OCI-M2 (cell line): ENCODE data around the gene SLC35F1.

Source experiments
- DNase-seq: peaks from one replicate; lab custom pipeline; 2025; ENCODE audit not compliant: unreplicated experiment; lab: John Stamatoyannopoulos, UW

The SLC35F1 gene

DNA sequence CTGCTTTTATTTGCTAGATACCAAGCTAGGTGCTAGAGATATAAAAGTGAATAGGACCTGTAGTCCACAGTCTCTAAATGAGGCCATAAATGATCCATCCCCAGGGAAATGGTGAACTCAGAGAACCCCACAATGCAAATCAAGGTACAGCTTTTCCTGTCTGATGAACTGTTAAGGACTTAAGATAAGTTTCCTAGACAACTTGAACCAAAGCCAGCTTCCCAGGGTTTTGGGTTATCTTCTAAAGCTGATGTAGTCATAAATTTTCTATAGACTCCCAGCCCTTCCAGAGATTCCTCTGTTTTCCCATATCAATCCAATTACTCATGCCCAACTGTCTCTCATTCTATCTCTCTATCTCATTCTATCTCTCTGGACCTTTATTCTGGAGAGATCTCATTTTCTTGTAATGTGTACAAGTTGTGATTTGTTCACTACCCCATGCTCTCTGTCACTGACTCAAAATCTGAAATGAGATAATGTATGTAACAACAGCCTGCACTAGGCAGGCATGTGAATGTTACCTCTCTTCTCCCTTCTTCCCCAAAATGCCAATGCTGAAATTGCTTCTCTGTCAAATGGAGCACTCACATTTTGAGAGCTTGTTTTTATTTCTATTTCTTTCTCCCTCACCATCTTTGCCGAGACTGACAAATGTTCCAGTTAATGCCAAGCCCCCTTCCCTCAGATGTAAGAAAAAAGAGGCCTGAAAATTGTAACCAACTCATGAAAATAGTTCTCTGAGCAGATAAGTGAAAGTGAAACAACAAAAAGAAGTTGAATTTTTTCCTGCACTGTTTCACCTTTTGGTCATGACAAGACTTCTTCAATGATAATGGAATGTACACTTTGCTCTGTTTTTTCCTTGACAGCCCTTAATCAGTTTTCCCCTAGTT, 279.9 kb downstream of the SLC35F1 start:
- DNase-seq: no peak

DNA sequence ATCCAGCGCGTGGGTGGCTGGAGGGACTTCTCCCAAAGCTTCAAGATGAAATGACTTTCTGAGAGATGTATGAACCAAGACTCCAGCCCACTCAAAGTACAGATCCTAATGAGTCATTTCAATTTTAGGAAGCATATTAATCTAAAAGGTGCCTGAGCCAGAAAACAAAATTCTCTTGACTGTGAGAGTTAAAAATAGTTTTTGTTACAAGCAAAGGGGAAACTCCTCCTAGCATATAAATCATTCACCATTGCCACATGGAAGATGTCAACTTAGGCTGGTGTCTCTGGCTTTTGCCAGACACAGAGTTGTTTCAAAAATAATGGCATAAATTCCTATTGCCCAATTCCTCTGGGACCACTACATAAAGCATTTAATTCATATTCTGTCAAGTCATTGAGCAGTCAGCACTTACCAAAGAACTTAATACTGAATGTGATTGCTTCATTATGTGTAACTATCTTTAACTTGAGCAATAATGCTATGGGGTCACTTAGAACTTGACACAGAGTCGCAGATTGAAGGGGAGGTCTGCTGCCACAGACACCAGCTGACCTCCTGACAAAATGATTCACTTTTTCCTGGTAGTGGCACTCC, 280.6 kb downstream of the SLC35F1 start:
- DNase-seq: no peak

DNA sequence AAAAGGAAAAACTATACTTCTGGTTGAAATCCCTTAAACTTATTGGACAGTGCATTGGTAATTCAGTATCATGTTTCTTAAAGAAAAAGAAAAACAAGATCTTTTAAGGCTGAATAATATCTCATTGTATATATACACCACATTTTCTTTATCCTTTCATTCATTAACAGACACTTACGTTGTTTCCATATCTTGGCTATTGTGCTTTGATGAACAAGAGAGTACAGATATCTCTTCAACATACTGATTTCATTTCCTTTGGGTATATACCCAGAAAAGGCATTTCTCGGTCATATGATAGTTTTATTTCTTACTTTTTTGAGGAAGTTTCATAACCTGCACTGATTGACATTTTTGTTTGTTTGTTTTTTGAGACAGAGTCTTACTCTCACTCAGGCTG, 281.5 kb downstream of the SLC35F1 start:
- DNase-seq: no peak

DNA sequence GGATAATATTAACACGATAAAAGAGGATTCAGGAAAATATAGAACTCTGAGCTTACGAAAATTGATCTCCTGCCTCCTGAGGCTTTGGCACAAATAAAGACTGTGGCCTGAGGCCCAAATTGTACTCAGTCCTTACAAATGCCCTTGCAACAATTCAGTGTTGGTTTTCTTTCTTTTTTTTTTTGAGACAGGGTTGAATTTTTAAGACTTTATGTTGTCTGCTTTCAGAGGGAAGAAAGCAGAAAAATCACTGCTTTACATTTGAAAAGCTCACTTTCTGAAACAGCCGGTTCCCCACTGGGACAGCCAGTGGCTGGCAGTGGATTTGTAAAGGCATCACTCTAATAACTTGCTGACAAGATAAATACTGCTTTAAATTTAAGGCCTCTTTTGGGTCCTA, 290.5 kb downstream of the SLC35F1 start:
- DNase-seq: no peak

DNA sequence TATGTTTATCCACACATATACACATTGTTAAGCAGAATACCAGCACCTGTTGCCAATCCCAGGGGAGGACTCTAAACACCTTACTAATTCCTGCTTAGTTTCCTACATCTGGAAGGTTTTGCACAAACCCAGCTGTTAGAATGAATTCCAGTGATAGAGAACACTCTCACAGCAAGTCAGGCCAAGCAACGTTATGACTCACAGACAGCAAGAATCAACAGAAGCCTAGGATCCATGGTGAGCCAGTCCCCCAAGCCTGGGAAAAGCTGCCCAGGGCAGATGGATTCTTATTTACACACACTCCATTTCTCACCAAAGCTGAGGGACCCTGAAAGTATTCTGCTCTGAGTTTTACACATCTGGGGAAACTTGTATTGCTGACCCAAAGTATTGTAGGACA, 291.7 kb downstream of the SLC35F1 start:
- no peak for DNase-seq

DNA sequence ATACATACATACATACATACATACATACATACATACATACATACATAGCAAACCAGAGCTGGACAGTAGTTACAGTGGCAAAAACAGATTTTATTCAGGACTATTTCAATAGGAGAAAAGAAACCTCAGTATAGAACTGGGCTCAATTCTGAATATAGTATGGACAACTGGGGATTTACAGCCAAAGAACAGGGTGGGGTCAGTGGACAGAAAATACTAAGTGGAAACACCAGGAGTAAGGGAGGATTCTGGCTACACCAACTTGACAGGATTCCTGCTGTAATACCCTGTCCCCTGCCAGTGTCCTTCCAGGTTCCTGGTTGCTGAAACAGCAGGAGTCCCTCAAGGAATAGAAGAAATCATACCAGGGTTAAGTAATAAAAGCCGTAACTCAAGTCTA, 293.1 kb downstream of the SLC35F1 start:
- DNase-seq: no peak

DNA sequence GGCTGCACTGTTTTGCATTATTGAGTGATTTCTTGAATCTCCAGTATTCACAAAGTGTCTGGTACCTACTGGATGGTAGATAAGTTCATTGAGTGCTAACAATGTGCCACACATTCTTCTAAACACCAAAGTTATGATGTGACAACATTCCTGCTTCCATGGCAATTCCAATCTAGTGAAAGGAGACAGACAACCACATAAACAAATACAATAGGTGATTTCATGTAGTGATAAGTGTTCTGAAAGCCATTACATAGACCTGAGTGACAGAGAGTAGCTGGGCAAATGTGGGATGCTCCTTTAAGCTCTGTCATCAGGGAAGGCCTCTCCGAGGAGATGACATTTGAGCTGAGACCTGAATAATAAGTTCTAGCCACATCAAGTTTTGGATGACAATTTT, 295.5 kb downstream of the SLC35F1 start:
- no peak for DNase-seq

DNA sequence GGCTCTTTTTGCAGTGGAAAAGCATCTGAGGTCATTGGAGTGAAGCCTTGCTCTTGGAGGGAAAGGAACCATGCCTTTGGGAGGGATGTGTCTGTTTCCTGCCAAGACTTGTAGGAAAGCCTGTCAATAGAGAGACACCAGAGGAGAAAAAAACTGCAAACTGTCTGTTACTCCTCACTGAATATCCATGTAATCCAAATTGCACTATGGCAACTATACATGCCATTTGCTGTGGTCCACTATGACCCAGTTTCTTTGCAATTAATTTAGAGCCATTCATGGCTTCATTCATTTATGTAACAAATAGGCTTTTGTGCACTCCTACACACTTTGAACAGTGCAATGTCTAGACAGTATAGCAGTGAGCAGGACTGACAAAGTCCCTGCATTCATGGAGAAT, 296.5 kb downstream of the SLC35F1 start:
- no peak for DNase-seq

DNA sequence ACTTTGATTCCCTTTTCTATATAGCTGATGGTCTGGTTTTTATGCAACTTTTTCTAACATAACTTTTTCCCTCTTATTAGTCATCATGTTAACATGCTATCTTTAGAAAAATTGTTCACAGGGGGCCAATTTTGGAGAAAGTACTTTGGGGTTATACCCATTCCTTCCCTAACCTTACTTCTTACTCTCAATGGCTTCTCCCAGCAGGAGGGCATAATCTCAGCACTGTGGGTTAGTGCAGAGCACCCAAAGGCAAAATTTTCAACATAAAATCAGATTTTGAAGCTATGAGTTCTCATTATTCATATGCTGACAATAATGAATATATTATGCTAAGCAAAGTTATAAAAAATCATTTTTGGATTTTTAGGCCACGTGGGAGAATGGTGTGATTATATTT, 299.2 kb downstream of the SLC35F1 start:
- DNase-seq: no peak

DNA sequence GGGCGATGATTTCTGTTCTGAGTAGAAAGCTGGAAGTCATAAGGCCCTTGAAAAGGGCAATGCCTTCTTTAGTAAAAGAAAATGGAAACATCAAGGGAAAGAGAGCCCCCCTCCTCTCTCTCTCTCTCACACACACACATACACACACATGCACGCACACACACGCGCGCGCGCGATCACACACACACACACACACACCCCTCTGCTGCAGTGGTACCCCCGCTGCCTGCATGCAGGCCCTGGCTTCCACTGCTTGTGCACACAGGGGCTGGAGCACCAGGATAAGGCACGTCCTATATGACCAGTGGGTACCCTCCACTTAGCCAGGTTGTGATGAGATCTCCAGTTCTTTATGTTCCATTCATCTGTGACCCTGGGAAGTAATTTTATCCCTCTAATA, 300.9 kb downstream of the SLC35F1 start:
- no peak for DNase-seq

DNA sequence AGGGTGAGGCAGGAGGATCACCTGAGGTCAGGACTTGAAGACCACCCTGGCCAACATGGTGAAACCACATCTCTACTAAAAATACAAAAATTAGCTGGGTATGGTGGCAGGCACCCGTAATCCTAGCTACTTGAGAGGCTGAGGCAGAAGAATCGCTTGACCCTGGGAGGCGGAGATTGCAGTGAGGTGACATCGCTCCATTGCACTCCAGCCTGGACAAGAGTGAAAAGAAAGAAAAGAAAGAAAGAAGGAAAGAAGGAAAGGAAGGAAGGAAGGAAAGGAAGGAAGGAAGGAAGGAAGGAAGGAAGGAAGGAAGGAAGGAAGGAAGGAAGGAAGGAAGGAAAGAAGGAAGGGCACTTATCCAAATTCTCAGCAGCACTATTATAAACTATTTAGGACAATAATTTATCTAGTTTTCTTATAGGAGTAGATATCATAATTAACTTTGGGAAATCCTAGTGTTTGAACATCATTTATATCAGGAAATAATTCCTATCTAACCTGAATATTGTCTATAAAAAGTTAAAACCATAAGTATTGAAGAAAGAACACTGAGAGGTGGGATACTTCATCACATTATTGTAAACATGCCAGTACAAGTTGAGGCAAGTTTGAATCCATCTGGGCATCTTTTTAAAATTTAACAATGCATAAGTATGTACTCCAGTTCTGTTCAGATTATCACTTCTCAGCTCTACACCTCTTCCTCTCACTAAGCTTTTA, 305.5 kb downstream of the SLC35F1 start:
- no peak for DNase-seq

DNA sequence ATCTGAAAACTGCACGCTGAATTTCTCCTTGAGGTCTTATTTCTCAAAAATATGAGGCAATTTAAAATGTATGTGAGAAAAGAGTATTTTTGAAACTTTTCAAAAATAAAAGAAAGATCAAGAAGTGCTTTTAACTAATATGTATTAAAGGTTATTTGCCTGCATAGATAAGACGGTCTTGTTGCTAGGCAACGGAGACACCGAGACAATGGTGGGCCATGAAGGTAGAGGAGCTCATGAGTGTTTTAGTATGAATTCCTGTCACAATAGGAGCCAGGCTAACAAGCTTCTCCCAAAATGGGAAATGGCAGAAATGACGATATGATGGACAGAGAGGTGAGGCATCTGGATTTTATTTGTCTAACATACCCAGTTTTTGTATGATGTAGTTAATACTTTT, 308.2 kb downstream of the SLC35F1 start:
- no peak for DNase-seq

DNA sequence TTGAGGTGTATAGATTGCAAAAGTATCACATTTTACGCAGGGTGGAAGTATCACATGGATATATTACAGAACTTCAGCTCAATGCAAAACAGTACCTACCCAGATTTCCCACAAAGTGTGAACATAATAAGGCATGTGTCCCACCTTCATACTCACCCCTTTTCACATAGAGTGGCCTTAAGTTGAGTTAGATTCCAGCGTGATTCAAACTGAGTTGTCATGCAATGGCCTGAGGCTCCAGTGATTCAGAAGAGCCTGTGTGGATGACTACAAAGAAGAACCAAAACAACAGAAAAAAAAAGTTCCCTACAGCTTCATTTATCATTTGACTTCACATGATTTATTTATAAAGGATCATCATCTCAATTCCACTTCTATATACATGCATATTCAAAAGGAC, 309.7 kb downstream of the SLC35F1 start:
- DNase-seq: no peak

DNA sequence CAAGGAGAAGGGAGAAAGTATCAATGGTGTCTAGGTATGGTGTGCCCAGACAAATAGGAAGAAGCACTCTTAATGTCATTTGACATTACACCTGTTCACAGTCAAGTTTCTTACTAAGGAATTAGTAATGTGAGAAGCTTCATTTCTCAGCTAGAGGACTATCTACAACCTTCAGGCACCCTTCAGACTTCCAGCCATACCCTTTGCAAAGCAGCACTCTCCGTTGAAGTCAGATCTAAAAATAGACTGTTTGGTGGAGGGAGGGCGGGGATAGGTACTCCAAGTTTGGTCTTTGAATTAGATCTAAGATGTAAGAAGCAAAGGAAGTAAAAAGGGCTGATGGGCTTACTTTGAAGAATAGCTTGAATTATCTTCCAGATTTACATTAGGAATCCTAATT, 311.1 kb downstream of the SLC35F1 start:
- DNase-seq: no peak

DNA sequence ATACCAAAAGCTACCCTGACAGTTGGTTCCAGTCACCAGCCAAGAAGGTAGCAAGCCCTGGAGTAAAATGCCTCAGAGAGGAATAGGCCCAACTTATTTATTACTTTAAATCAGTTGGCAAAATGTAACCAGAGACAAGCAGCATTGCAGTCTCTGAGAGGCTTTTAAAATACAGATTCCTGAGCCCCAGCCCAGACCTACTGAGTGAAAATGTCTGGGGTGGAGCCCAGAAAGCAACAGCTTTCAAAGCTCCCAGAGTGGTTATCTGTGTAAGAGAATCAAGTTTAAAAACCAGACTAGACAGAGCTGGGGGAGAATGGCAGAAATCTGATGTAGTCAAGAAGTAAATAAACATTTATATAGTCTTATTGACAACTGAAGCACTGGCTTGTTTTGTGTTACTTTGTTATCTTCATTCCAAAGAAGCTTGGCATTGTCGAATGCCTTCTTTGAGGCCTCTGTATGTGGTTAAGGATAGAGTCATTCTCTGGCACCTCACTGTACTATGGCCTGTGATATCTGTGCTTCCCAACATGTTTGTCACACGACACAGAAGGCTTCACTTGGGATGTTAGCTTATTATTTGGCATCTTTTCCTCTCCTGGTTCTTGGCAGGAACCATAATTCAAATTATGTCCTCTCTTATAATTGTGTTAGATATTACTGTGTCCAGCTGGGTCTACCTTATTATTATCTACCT, 313.5 kb downstream of the SLC35F1 start:
- DNase-seq: no peak

DNA sequence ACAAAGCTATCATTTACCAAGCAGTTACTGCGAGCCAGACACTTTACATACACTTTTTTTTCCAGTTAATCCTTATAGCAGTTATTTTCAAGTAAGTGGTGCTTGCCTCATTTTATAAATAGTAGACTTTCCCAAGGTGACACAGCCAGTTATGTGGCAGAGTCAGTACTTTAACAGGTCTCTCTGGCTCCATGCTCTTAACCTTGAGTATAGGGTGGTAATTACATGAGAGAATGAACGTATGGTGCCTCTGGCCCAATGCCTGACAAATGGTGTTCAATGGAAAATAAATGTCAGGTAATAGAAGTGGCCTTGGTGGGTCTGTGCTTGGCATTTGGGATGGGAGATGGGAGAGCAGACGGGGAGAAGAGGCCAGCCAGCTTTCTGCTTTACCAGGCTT, 316.3 kb downstream of the SLC35F1 start:
- no peak for DNase-seq

DNA sequence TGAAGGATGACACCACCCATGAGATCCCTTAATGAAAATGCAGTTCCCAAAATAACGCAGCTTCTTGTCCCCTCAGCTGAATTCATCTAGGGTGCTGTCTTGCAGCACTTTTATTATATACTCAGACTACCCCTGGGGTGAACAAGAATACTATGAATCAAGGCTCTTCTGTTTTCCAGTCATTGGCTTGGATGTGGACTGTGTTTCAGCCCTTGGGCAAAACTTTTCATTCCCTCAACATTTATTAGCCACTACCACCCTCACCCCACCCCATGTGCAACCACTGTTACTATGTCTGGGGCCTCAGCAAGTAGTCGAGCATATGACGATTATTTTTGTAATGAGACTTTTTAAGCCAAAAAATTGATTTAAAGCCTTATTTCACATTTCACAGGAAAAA, 321.8 kb downstream of the SLC35F1 start:
- no peak for DNase-seq

DNA sequence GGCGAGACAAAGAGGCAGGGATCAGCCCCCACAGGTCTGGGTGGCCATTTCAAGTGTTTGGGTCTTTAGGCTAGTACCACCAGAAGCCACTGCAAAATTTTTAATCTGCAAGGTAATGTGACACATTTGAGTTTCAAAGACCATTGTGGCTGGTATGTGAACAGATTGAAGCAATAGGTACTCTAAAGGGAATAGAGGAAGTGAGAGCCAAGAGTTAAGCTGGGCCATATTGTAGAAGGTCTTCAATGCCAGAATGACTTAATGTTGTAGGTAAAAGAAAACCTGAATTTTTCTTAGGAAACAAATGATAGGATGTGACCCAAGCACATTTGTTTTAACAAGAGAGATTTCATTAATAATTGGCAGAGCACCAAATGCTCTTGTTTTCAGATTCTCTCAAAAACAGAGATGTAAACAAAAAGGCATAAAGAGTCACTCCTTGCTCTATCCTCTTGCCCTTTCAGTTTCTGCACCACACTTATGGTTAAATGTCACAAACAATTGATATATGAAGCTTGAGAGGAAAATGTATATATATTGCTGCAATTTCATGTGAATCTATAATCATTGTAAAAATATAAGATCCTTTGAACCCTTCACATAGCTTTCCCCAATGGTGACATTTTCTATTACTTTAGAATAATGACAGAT, 333.9 kb downstream of the SLC35F1 start:
- DNase-seq: no peak

DNA sequence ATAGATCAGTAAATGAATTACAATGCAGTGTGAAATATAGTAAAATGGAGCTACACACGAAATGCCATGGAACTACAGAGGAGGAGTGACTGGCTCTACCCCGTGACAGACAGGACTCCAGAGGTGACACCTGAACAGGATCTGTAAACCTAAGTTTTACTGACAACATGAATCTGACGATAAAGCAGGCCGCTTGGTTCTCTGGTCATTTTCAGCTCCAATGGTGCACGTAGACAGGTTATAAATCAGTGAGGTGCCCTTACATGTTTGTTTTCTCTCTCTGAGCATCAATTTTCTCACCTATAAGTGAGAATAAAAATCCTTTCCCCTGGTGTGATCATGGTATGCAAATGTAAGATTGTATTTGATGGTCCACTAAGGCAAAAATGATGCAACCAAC, 339.3 kb downstream of the SLC35F1 start:
- no peak for DNase-seq

DNA sequence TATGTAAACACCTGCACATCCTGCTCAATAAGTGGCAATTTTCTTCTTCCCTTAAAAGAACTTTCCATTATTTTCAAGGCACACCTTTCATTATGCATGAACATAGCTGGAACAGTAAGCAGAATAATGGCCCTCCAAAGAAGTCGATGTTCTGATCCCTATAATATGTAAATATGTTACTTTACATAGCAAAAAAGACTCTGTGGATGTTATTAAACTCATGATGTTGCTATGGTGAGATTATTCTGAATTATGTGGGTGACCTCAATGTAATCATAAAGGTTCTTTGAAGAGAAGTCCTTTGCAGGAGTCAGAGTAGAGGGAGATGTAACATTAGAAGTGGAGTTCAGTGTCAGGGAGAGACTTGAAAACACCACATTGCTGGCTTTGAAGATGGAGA, 341.1 kb downstream of the SLC35F1 start:
- no peak for DNase-seq

DNA sequence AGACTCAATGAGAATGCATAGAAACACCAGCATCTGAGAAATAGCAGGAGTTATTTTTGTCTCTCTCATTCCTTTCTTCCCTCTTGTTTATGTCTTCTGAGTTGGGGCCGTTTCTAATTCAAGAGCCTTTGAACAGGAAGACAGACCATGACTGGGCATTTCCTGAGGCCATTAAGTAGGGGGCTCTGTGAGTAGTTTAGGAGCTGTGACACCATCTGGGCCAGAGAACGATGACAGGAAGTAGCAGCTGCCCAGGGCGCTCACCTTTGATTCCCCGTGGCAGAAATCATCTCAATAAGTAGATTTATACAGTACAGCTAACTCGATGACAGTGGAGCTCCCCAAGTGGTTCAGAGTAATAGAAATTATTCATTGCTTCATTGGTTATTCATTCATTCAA, 342.6 kb downstream of the SLC35F1 start:
- no peak for DNase-seq
